GM23338 (cell line): ENCODE measurements around the gene SPHK1.

Experiments used
- CREB1 ChIP-seq: fragments of 250-450 bp; sonication (Bioruptor Pico); IDR thresholded peaks from 2 replicates; pipeline ENCODE4 v1.5.0; 2020; ENCODE audit warnings: low read depth, mild to moderate bottlenecking, moderate library complexity
- CTCF ChIP-seq, 2 experiments: fragments of 200-600 bp in 1 of 2; sonication (generic) in 1 of 2; conservative IDR thresholded peaks; 2 replicates each; pipeline versions ENCODE4 v1.5.1 to v1.6.1; 2016 to 2017; ENCODE audit warnings: antibody characterized with exemption in 2 of 2, low read depth in 2 of 2, mild to moderate bottlenecking in 2 of 2, moderate library complexity in 1 of 2
- EZH2 ChIP-seq: fragments of 200-600 bp; sonication (generic); IDR thresholded peaks from one replicate; pipeline ENCODE4 v1.8.0; 2017; ENCODE audit warnings: antibody characterized with exemption, mild to moderate bottlenecking, low read depth; ENCODE audit not compliant: unreplicated experiment
- EZH2phosphoT487 ChIP-seq: fragments of 200-600 bp; sonication (generic); IDR thresholded peaks from one replicate; pipeline ENCODE4 v1.8.1; 2018; ENCODE audit warnings: antibody characterized with exemption; ENCODE audit not compliant: unreplicated experiment
- JUNB ChIP-seq: IDR thresholded peaks from one replicate; pipeline ENCODE4 v1.6.1; 2016; ENCODE audit warnings: antibody characterized with exemption; ENCODE audit not compliant: unreplicated experiment
- POLR2AphosphoS5 ChIP-seq: IDR thresholded peaks from 2 replicates; pipeline ENCODE4 v1.6.1; 2016; ENCODE audit warnings: antibody characterized with exemption, low read depth
- REST ChIP-seq: IDR thresholded peaks from one replicate; pipeline ENCODE4 v1.6.1; 2018; ENCODE audit warnings: antibody characterized with exemption; ENCODE audit not compliant: unreplicated experiment
- TF ChIP-seq, protein P1 (sequence below): fragments of 250-450 bp; sonication (Bioruptor Pico); IDR thresholded peaks from 2 replicates; pipeline ENCODE4 v1.5.0; 2020; ENCODE audit warnings: mild to moderate bottlenecking, moderate library complexity

DNA sequence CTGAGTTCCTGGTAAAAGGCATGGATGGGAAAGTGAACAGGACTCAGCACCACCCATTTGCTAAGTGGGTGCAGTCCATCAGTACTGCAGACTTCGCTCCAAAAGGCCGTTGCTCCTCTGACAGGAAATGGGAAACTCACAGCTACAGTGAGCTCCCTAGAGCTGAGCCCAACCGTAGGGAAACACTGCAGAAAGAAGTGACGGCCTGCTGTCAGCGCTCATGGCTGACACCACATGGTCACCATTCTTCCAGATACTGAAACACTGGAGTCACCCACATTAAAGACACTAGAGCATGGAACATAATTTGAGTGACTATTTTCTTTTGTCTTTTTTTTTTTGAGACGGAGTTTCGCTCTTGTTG is 36.6 kb downstream of the SPHK1 start:
- TF ChIP-seq POLR2AphosphoS5 (no peak), CTCF (conservative IDR thresholded peaks at IDR 0.05; ENCODE audit: low read depth in 2 of 2) (no peak), JUNB (no peak), REST (no peak), EZH2 (no peak), EZH2phosphoT487 (no peak), CREB1 (CRISPR knock-in tag) (no peak)
- TF ChIP-seq, protein P1, sequence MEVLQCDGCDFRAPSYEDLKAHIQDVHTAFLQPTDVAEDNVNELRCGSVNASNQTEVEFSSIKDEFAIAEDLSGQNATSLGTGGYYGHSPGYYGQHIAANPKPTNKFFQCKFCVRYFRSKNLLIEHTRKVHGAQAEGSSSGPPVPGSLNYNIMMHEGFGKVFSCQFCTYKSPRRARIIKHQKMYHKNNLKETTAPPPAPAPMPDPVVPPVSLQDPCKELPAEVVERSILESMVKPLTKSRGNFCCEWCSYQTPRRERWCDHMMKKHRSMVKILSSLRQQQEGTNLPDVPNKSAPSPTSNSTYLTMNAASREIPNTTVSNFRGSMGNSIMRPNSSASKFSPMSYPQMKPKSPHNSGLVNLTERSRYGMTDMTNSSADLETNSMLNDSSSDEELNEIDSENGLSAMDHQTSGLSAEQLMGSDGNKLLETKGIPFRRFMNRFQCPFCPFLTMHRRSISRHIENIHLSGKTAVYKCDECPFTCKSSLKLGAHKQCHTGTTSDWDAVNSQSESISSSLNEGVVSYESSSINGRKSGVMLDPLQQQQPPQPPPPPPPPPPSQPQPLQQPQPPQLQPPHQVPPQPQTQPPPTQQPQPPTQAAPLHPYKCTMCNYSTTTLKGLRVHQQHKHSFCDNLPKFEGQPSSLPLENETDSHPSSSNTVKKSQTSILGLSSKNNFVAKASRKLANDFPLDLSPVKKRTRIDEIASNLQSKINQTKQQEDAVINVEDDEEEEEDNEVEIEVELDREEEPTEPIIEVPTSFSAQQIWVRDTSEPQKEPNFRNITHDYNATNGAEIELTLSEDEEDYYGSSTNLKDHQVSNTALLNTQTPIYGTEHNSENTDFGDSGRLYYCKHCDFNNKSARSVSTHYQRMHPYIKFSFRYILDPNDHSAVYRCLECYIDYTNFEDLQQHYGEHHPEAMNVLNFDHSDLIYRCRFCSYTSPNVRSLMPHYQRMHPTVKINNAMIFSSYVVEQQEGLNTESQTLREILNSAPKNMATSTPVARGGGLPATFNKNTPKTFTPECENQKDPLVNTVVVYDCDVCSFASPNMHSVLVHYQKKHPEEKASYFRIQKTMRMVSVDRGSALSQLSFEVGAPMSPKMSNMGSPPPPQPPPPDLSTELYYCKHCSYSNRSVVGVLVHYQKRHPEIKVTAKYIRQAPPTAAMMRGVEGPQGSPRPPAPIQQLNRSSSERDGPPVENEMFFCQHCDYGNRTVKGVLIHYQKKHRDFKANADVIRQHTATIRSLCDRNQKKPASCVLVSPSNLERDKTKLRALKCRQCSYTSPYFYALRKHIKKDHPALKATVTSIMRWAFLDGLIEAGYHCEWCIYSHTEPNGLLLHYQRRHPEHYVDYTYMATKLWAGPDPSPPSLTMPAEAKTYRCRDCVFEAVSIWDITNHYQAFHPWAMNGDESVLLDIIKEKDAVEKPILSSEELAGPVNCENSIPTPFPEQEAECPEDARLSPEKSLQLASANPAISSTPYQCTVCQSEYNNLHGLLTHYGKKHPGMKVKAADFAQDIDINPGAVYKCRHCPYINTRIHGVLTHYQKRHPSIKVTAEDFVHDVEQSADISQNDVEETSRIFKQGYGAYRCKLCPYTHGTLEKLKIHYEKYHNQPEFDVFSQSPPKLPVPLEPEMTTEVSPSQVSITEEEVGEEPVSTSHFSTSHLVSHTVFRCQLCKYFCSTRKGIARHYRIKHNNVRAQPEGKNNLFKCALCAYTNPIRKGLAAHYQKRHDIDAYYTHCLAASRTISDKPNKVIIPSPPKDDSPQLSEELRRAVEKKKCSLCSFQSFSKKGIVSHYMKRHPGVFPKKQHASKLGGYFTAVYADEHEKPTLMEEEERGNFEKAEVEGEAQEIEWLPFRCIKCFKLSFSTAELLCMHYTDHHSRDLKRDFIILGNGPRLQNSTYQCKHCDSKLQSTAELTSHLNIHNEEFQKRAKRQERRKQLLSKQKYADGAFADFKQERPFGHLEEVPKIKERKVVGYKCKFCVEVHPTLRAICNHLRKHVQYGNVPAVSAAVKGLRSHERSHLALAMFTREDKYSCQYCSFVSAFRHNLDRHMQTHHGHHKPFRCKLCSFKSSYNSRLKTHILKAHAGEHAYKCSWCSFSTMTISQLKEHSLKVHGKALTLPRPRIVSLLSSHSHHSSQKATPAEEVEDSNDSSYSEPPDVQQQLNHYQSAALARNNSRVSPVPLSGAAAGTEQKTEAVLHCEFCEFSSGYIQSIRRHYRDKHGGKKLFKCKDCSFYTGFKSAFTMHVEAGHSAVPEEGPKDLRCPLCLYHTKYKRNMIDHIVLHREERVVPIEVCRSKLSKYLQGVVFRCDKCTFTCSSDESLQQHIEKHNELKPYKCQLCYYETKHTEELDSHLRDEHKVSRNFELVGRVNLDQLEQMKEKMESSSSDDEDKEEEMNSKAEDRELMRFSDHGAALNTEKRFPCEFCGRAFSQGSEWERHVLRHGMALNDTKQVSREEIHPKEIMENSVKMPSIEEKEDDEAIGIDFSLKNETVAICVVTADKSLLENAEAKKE (CRISPR knock-in tag), result no peak
